B cell (primary cell): Measurements from ENCODE around the gene NAP1L1. TPM values are rescaled to one million over a fixed set of nuclear protein-coding genes. Genes with fewer than 3 reads are reported as not detected.

ENCODE experiments used
- ATAC-seq: fragments of 200-7000 bp; cut with Tn5 transposase; one replicate; pipeline ENCODE4 v1.10.0; 2021; ENCODE audit warnings: low read depth, mild to moderate bottlenecking, moderate number of reproducible peaks, moderate library complexity
- CTCF ChIA-PET: fragments of 350-600 bp; sonication (Branson Sonifier 250); formaldehyde crosslinking; loops from one replicate; lab custom pipeline; 2021; ENCODE audit warnings: antibody characterized with exemption, inconsistent platforms; lab: Charles Lee
- POLR2A ChIA-PET: fragments of 350-600 bp; sonication (Branson Sonifier 250); formaldehyde crosslinking; loops from one replicate; lab custom pipeline; 2021; ENCODE audit warnings: antibody characterized with exemption; lab: Charles Lee
- DNase-seq: peaks from one replicate; pipeline ENCODE4 v3.0.0; 2013
- H2AFZ ChIP-seq: 2 replicates; pipeline ENCODE4 v1.6.1; 2012; ENCODE audit warnings: mild to moderate bottlenecking, low read depth, low read length; ENCODE audit not compliant: insufficient read depth, poor library complexity, severe bottlenecking
- H3K27ac ChIP-seq, 2 donors: 1 replicate in 1 of 2; 2 replicates in 1 of 2; pipeline ENCODE4 v1.5.1; 2012 to 2013; ENCODE audit warnings: low read length in 2 of 2, mild to moderate bottlenecking in 2 of 2, moderate library complexity in 1 of 2
- H3K27me3 ChIP-seq, 4 experiments: fragments of 200-600 bp in 1 of 4; sonication (generic) in 1 of 4; replicated peaks in 1 of 4; 1 replicate in 2 of 4; 2 replicates in 2 of 4; pipeline versions ENCODE4 v1.6.1 to v1.7.0; 2013 to 2016; ENCODE audit warnings: low read length in 3 of 4, mild to moderate bottlenecking in 2 of 4, mixed read lengths in 1 of 4, moderate library complexity in 1 of 4; ENCODE audit not compliant: insufficient read depth in 4 of 4, control insufficient read depth in 3 of 4; ENCODE audit errors: control extremely low read depth in 1 of 4
- H3K36me3 ChIP-seq, 2 experiments: replicated peaks in 1 of 2; 1 replicate in 1 of 2; 2 replicates in 1 of 2; pipeline versions ENCODE4 v1.6.1 to v1.7.1; 2013; ENCODE audit warnings: low read length in 1 of 2; ENCODE audit not compliant: insufficient read depth in 2 of 2, control insufficient read depth in 1 of 2; ENCODE audit errors: control extremely low read depth in 1 of 2, extremely low read depth in 1 of 2
- H3K4me1 ChIP-seq, 2 donors: fragments of 200-600 bp in 1 of 2; sonication (generic) in 1 of 2; 1 replicate in 1 of 2; 2 replicates in 1 of 2; pipeline versions ENCODE4 v1.5.1 to v1.6.1; 2013 to 2017; ENCODE audit warnings: low read length in 2 of 2; ENCODE audit not compliant: control insufficient read depth in 2 of 2, insufficient read depth in 2 of 2
- H3K4me2 ChIP-seq: replicated peaks from 2 replicates; pipeline ENCODE3; 2012; ENCODE audit warnings: mild to moderate bottlenecking, low read depth, low read length; ENCODE audit not compliant: poor library complexity, severe bottlenecking
- H3K4me3 ChIP-seq, 5 experiments: fragments of 200-600 bp in 1 of 5; sonication (generic) in 1 of 5; 1 replicate in 3 of 5; 2 replicates in 2 of 5; pipeline versions ENCODE4 v1.5.1 to v1.7.0; 2011 to 2016; ENCODE audit warnings: low read length in 4 of 5, mild to moderate bottlenecking in 4 of 5, low read depth in 2 of 5, control low read depth in 1 of 5, moderate library complexity in 1 of 5; ENCODE audit not compliant: insufficient read depth in 1 of 5; ENCODE audit errors: control extremely low read depth in 1 of 5, extremely low read depth in 1 of 5
- H3K79me2 ChIP-seq: fragments of 200-600 bp; sonication (generic); one replicate; pipeline ENCODE4 v1.6.0; 2016; ENCODE audit warnings: low read length; ENCODE audit not compliant: control insufficient read depth, insufficient read depth
- H3K9ac ChIP-seq: fragments of 200-600 bp; sonication (generic); 2 replicates; pipeline ENCODE4 v1.6.1; 2017; ENCODE audit warnings: mild to moderate bottlenecking, low read length, moderate library complexity
- H3K9me3 ChIP-seq, 3 donors: one replicate each; pipeline versions ENCODE4 v1.6.1 to v1.7.1; 2013; ENCODE audit warnings: low read length in 2 of 3; ENCODE audit not compliant: control insufficient read depth in 2 of 3, insufficient read depth in 1 of 3; ENCODE audit errors: control extremely low read depth in 1 of 3
- H4K20me1 ChIP-seq: 2 replicates; pipeline ENCODE4 v1.6.0; 2012; ENCODE audit warnings: mild to moderate bottlenecking, low read length; ENCODE audit not compliant: insufficient read depth, control insufficient read depth, poor library complexity, severe bottlenecking
- H3K27ac Mint-ChIP-seq: one replicate; pipeline ENCODE4 v1.8.0; 2021; ENCODE audit warnings: mixed read lengths
- H3K27me3 Mint-ChIP-seq: one replicate; pipeline ENCODE4 v1.8.0; 2021; ENCODE audit warnings: mixed read lengths
- H3K4me1 Mint-ChIP-seq: one replicate; pipeline ENCODE4 v1.8.0; 2021; ENCODE audit warnings: mixed read lengths
- H3K4me3 Mint-ChIP-seq: one replicate; pipeline ENCODE4 v1.8.0; 2021; ENCODE audit warnings: mixed read lengths
- H3K9me3 Mint-ChIP-seq: one replicate; pipeline ENCODE4 v1.8.0; 2022; ENCODE audit warnings: mixed read lengths; ENCODE audit not compliant: insufficient read depth
- EZH2 ChIP-seq: IDR thresholded peaks from 2 replicates; pipeline ENCODE4 v1.6.1; 2012; ENCODE audit warnings: borderline replicate concordance, low read depth, mild to moderate bottlenecking, moderate library complexity, low read length; ENCODE audit not compliant: insufficient read depth, poor library complexity, severe bottlenecking
- WGBS: methylation state at CpG from one replicate; pipeline ENCODE4 v1.1.5; 2013; ENCODE audit warnings: missing lambda C conversion rate; ENCODE audit not compliant: insufficient coverage; 5-methylcytosine and 5-hydroxymethylcytosine counted together
- intact Hi-C: fragments of 100-400 bp; cut with micrococcal nuclease; formaldehyde crosslinking; loops from one replicate; pipeline ENCODE4 v1.10.0; 2022
- polyA plus RNA-seq: library from polyadenylated mRNA; depleted of rRNA; stranded (reverse); fragments of >200 nt; gene quantifications from 2 replicates; pipeline ENCODE4 v1.2.3, GENCODE V29; 2012
- total RNA-seq, 2 donors: library from RNA; stranded (reverse); fragments of 120-200 nt in 1 of 2; gene quantifications; 1 replicate in 1 of 2; 2 replicates in 1 of 2; pipeline versions ENCODE4 v1.2.3 to v1.2.4, GENCODE V29; 2013 to 2022
- TF ChIP-seq, protein P1 (sequence below): fragments of 200-600 bp; IDR thresholded peaks from one replicate; pipeline ENCODE4 v1.8.0; 2022; ENCODE audit warnings: antibody characterized with exemption, mild to moderate bottlenecking

NAP1L1 gene
- total and polyA plus RNA-seq, 2 donors (not counting 1 experiment from before 2014, with no cell fraction given), result 165 to 766 TPM

GRCh38 chr12:76117751-76118150 lies 33.3 kb upstream of the NAP1L1 start:
- Mint-ChIP-seq H3K4me3 (no peak overlapping the region), H3K27ac (no peak overlapping the region), H3K4me1 (no peaks in the 10 kb centered on the region), H3K9me3 (no peaks in the 10 kb centered on the region), H3K27me3 (peaks cover 4% of the 10 kb centered on the region)
- ChIA-PET CTCF (no interaction called here), POLR2A (no interaction called here)
- Histone ChIP-seq H3K9me3 (no peaks in the 10 kb centered on the region), H2AFZ (no peak overlapping the region), H3K4me2 (no peak overlapping the region), H3K27me3 (no peaks in the 10 kb centered on the region), H3K9ac (no peak overlapping the region), H3K4me3 (no peak overlapping the region), H3K79me2 (no peaks in the 10 kb centered on the region), H3K36me3 (no peaks in the 10 kb centered on the region), H3K27ac (no peak overlapping the region), H4K20me1 (no peaks in the 10 kb centered on the region), H3K4me1 (no peaks in the 10 kb centered on the region)
- WGBS, result no CpG with 5 or more reads among the region's 2 CpGs
- no peak for ATAC-seq
- DNase-seq, result no peak
- intact Hi-C loops, result no loop called here
- TF ChIP-seq, protein P1, sequence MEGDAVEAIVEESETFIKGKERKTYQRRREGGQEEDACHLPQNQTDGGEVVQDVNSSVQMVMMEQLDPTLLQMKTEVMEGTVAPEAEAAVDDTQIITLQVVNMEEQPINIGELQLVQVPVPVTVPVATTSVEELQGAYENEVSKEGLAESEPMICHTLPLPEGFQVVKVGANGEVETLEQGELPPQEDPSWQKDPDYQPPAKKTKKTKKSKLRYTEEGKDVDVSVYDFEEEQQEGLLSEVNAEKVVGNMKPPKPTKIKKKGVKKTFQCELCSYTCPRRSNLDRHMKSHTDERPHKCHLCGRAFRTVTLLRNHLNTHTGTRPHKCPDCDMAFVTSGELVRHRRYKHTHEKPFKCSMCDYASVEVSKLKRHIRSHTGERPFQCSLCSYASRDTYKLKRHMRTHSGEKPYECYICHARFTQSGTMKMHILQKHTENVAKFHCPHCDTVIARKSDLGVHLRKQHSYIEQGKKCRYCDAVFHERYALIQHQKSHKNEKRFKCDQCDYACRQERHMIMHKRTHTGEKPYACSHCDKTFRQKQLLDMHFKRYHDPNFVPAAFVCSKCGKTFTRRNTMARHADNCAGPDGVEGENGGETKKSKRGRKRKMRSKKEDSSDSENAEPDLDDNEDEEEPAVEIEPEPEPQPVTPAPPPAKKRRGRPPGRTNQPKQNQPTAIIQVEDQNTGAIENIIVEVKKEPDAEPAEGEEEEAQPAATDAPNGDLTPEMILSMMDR, result no peak
- no peak for TF ChIP-seq EZH2

DNA sequence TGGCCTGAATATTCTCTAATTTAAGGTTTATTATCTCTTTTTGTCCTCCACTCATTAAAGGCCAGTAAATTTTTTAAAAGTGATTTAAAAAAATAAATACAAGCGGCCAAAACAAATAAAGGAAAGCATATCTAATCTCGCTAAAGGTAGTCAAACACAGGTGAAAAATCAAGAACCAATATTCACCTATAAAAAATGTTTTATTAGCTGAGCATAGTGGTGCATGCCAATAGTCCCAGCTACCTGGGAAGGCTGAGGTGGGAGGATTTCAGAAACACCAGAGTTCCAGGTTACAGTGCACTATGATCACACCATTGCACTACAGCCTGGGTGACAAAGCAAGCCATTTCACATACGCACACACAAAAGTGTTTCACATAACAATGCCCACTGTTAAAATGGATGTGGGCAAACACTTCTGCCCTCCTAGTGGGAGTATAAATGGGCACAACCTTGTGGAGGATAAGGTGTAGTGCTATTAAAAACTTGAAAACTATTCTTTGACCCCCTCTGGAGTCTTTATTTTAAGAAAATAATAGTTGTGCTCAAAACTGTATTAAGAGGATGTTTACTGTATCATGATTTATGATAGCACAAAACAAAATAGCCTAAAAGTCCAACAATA lies 32.7 kb upstream of the NAP1L1 start:
- H3K36me3 ChIP-seq, result no peaks in the 10 kb centered on the region
- ATAC-seq (no peak), DNase-seq (no peak)
- Mint-ChIP-seq H3K9me3 (no peaks in the 10 kb centered on the region), H3K4me1 (no peaks in the 10 kb centered on the region), H3K4me3 (no peak overlapping the region), H3K27me3 (peaks cover 4% of the 10 kb centered on the region), H3K27ac (no peak overlapping the region)
- H4K20me1 ChIP-seq, result no peaks in the 10 kb centered on the region
- intact Hi-C loops, result no loop called here
- no peaks in the 10 kb centered on the region for H3K9me3 ChIP-seq
- H3K4me3 ChIP-seq, result no peak overlapping the region
- H3K4me1 ChIP-seq, result no peaks in the 10 kb centered on the region
- H2AFZ ChIP-seq, result no peak overlapping the region
- no peak overlapping the region for H3K27ac ChIP-seq
- no peak overlapping the region for H3K4me2 ChIP-seq
- H3K9ac ChIP-seq, result no peak overlapping the region
- WGBS, result no CpG with 5 or more reads among the region's 3 CpGs
- H3K27me3 ChIP-seq, result no peaks in the 10 kb centered on the region
- ChIA-PET CTCF (no interaction called here), POLR2A (no interaction called here)
- H3K79me2 ChIP-seq, result no peaks in the 10 kb centered on the region
- TF ChIP-seq EZH2, result no peak
- TF ChIP-seq, protein P1, result no peak
